ENCODE results near the gene COPG2.

DNA sequence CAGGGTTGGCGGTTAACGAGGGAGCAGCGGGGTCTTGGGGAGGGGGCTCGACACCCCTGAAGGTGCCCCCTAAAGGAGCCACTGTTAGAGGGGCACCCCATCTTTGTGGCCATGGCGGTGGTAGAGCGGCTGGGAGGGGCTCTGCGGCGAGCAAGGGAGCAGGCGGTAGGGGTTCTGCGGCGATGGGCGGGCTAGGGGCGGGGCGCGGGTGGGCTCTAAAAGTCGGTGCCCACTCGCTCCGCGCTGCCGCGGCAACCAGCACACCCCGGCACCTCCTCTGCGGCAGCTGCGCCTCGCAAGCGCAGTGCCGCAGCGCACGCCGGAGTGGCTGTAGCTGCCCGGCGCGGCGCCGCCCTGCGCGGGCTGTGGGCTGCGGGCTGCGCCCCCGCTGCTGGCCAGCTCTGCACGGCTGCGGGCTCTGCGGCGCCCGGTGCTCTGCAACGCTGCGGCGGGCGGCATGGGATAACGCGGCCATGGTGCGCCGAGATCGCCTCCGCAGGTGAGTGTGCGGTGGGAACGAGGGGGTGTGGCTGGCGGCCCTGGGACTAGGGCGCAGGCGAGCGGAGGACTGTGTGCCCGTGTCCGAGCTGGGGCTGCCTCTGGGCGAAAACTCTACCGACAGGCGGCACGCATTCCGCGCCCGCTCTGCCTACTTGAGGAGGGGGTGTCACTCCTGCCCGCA, 176.6 kb downstream of the COPG2 start, which contains the start of gene MEST:
- TF ChIP-seq, protein P1, sequence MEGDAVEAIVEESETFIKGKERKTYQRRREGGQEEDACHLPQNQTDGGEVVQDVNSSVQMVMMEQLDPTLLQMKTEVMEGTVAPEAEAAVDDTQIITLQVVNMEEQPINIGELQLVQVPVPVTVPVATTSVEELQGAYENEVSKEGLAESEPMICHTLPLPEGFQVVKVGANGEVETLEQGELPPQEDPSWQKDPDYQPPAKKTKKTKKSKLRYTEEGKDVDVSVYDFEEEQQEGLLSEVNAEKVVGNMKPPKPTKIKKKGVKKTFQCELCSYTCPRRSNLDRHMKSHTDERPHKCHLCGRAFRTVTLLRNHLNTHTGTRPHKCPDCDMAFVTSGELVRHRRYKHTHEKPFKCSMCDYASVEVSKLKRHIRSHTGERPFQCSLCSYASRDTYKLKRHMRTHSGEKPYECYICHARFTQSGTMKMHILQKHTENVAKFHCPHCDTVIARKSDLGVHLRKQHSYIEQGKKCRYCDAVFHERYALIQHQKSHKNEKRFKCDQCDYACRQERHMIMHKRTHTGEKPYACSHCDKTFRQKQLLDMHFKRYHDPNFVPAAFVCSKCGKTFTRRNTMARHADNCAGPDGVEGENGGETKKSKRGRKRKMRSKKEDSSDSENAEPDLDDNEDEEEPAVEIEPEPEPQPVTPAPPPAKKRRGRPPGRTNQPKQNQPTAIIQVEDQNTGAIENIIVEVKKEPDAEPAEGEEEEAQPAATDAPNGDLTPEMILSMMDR (IDR thresholded peaks at IDR 0.05; ENCODE audit: low read length), result no peak
- TF ChIP-seq EZH2 (IDR thresholded peaks at IDR 0.05; ENCODE audit: borderline replicate concordance, low read length), result no peak

Data from OCI-LY1 (cell line).